DLD1 (cell line): ENCODE results near the gene ZNF526.

Experiments
- in situ Hi-C: cut with HindIII; loops from 2 replicates; pipeline ENCODE4 v1.10.0; 2017; ENCODE audit warnings: low sequenced_read_pairs

The ZNF526 gene, protein sequence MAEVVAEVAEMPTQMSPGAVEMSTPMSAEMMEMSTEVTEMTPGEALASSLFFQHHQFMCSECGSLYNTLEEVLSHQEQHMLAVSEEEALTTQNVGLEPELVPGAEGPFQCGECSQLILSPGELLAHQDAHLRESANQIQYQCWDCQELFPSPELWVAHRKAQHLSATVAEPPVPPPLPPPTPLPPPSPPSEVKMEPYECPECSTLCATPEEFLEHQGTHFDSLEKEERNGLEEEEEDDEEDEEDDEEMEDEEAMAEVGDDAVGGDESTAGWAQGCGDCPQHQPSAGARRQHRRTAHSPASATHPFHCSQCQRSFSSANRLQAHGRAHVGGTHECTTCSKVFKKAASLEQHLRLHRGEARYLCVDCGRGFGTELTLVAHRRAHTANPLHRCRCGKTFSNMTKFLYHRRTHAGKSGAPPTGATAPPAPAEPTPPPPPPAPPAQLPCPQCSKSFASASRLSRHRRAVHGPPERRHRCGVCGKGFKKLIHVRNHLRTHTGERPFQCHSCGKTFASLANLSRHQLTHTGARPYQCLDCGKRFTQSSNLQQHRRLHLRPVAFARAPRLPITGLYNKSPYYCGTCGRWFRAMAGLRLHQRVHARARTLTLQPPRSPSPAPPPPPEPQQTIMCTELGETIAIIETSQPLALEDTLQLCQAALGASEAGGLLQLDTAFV

DNA sequence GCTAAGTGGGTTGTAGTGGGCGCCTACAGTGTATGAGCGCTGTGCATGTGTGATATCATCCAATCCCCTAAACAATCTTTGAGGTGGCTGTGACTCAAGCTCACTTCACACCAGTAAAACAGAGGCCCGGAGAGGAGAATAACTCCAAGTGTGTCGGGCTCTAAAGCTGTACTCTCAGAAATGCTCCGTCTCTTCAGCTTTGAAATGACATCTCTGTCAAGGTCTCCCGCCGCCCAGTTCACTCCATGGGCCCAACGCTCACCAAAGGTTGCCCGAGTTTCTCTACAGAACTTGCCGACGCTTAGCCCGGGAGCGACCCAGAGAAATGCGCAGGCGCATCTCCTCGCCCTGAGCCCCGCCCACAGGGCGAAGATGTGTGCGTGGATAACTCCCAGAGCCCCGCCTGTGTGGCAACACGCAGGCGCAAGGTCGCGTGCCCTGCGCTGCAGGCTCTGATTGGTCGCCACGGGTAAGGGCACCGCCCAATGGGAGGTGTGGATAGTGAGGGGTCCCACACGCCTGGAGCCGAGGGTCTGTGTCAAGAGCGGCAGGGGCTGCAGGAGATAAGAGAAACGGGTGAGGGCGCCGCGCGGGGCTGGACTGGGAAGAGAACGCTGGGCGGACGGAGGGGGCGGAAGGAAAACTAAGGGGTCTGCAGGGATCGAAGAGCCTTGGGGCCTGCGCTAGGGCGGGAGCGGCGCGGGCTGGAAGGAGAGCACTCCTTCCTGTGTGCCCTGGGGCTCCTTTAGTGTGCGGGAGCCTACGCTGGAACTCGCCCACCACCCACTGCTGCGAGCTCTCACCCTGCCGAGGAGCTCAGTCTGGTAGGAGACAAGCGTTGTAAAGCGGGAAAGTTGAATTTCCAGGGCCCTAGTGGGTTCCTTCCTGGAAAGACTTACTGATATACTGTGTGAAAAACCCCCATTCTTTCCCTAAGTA lies at the start of gene ZNF526:
Gene ZNF526 (plus strand): TSS at position 501 of the 939 bp plus-strand sequence. CDS start 4,092 bp downstream, outside the sequence.
- in situ Hi-C loops = no loop called here

DNA sequence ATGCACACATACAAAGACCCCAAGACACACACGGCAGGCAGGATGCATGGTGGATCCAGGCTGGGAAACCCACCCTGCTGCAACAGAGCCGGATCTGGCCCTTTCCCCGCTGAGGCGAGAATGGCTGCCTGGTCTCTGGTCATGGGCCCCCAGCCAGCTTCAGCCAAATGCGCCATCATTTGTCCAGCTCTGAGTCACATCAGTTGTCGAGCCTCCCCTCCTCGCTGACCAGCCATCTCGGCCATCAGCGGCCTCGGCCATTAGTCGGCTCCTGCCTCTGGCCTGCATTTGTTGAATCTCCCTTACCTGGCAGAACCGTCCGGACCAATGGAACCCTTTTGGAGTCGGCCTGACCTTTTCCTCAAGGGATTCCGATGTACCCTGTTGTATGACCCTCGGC lies 49.4 kb upstream of the ZNF526 start:
- in situ Hi-C loops = loop anchor here (25.0 kb wide), 1 partner anchor 267 kb away; the partner anchor contains the start of genes CXCL17 and LIPE

DNA sequence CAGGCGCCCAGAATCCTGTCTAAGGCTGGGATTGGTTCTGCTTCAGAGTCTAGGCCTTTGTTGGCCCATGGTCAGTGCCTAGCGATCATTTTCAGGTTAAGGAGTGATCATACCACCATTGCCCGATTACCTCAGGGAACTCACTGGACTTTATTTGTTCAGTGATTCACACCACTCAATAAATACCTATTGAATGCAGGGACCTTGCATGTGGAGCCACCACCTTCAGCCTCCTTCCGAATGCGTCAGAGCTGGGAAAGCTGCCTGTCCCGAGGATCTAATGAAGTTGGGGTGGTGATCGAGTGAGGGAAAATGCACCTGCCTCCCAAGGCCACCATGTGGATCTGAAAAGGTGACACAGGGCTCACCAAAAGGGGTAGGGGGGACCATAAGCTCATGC lies 47.9 kb upstream of the ZNF526 start:
- in situ Hi-C loops = loop anchor here (25.0 kb wide), 1 partner anchor 265 kb away; the partner anchor contains the start of genes CXCL17 and LIPE

DNA sequence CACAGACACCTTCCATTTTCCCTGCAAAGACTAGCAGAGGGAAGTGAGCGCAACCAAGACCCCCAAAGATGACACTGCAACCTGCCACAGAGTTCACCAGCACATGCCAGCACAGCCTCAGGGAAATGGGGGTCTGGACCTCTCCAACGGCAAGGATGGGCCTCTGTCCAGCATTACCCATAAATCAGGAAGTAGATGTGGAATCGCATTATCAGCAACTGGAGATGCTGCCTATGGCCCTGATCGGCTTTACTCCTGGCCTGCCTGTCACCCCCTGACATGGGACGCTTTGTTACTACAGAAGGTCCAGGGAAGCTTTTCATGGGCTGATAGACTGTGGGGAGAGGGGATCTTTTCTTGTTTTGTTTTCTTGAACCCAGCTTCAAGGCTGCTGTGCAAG lies 46.4 kb upstream of the ZNF526 start:
- in situ Hi-C loops = loop anchor here (25.0 kb wide), 1 partner anchor 264 kb away; the partner anchor contains the start of genes CXCL17 and LIPE

DNA sequence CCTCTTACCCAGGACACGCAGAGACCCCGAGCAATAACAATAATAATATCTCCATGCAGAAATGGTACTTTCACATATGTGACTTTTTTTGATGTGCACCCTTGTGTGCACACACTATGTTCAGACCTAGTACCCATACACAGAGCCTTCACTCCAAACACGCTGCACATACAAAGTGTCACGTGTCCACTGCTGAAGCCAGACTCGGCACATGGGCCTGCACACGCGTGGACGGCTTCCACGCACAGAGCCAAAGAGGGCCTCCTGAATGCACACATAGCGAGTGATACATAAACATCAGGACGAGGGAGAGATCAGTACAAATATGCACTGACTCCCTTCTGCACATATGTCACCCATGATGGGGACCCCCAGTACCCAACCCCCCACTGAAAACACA lies 45.9 kb upstream of the ZNF526 start:
- in situ Hi-C loops = loop anchor here (25.0 kb wide), 1 partner anchor 263 kb away; the partner anchor contains the start of genes CXCL17 and LIPE

DNA sequence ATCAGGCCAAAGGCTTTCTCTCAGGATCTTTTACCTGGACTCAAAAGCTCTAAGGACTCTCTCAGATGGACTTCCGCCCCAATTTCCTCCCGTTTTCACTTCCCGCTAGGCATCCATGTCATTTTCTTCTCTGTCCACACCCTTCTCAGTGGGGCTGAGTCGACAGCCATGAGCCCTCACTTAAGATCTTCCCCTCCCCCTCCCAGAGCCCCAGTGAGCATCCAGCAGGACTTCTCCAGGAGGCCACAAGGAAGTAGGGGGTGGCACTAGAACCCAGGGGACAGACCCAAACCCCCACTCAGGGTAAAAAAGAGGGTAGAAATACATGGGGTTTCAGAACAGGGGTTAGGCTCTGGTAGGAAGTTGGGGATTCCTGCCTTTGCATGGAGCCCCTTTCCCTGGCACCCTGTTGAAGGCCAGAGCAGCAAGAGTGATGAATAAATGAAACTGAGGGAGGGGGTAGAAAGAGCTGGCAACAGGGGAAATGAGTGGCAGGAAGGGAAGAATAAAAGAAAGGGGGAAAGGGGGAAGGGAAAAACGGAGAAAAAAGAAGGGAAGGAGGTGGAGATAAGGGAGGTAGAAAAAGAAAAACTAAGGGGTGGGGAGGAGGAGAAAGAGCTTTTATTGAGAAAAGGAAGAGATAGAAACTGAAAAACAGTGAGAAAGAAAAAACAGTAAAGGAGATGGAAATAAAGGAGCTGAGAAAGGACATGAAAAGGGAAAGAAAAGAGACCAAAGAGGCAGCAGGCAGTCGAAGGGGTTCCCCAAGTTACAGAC lies 45.0 kb upstream of the ZNF526 start:
- in situ Hi-C loops = loop anchor here (25.0 kb wide), 1 partner anchor 262 kb away; the partner anchor contains the start of genes CXCL17 and LIPE

DNA sequence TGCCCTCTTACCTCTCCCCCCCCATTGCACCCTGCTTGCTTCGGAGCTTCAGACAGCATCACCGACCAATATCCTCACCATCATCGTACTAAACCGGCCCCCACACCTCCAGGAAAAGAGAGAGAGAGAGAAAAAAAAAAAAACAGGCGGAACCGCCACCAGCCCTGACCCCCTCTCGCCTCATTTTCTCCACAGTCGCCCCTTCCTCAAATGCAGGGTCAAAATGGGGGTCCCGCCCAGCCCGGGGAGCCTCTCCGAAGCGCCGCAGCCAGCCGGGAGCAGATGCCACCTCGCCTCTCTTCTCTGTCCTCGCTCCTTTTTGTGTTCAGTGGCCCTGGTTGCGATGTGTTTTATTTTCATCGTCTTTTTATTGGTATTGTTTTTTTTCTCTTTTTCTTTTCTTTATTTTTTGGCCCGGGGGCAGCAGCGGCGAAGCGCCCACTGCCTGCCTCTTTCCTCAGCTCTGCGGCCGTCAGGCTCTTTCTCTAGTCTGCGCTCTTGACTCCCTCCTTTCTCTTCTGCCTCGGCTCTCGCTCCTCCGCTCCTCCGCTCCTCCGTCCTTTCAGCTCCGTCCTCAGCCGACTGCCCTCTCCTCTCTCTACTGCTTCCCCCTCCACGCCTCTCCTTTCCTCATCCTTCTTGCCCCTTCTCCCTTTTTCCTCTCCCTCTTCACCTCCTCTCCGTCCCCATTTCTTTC lies 44.0 kb upstream of the ZNF526 start:
- in situ Hi-C loops = no loop called here

DNA sequence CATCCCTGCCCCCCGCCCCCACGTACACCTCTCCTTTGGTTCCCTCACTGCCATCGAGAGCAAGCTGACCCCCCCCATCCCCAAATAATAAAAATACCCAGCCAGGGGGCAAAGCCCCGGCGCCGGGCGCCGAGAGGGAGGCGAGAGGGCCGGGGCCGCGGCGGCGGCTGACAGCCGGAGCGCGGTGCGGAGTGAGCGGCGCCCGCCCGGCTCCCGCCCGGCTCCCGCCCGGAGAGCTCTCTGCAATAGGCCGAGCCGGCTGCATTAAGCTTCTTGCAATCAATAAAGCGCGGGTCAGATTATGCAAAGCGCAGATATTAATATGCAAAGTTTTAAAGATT lies 43.5 kb upstream of the ZNF526 start:
- in situ Hi-C loops = no loop called here

DNA sequence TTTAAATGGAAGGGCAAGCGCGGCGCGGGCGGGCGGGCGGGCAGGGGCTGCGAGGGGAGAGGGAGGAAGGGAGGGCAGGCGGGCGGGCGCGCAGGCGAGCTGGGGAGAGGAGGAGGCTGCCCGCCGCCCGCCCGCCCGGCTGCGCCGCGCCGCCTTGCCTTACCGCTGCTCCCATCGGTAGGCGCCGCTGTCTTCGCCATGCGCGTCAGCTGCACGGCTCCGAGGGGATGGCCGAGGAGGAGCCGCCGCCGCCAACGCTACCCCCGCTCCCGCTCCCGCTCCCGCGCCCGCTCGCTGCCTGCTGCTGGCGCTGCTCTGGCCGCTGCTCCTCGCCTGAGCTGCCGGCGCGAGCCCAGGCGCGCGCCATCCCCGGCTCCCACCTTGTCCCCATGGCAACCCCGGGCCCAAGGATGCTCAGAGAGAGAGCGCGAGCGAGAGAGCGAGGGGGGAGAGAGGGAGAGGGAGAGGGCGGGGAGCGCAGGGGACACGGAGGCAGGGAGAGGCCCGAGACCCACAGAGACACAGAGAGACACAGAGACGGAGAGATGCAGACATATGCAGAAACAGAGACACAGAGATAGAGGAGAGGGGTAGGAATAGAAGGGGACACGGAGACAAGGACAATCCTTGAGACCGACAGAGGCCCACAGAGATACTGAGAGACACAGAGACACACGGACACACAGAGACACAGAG lies 43.0 kb upstream of the ZNF526 start:
- in situ Hi-C loops = no loop called here

DNA sequence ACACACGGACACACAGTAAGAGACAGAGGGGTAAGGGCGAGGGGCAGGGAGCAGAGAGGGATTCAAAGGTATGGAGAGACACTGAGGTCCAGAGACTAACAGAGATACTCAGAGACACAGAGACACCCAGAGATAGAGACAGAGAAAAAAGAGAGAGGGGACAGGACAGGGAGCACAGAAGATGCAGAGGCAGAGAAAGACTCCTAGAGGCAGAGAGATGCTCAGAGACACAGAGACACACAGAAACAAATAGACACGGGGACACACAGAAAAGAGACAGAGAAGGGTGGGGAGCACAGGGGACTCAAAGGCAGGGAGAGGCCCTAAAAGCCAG lies 42.5 kb upstream of the ZNF526 start:
- in situ Hi-C loops = no loop called here

DNA sequence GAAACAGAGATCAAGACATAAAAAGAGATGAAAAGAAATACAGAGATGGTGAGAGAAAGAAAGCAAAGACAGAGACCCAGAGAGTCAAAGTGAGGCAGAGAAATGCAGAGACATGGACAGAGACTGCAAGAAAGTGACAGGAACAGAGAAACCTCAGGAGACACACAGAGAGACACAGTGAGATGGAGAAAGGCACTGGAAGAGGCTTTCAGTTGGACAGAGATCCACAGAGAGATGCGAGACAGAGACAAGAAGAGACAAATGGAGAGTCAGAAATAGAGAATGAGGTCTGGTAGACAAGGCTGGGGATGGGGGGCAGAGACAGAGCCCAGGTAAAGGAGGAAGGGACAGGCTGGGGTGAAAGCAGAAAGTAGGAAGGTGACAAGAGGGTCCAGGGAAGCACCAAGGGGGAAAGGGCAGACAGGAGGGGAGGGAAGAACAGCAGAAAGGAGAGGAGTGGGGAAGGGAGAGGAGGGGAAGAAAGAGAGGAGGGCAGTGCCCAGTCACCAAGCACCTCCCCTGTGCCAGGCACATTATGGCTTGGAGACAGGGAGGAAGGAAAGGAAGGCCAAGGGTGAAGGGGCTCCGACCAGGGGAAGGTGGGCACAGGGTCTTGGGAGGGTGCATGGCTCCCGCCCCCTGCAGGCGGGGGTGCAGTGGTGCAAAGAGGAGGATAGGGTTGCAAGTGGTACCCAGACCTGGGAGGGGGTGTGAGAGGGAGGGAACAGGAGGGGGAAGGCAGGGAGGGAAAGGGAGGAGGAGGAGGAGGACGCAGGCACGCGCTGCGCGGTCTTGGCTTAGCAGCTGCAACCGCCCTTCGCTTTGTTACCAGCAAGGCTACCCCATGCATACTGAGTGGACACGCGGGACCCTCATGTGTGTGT lies 41.1 kb upstream of the ZNF526 start:
- in situ Hi-C loops = no loop called here

DNA sequence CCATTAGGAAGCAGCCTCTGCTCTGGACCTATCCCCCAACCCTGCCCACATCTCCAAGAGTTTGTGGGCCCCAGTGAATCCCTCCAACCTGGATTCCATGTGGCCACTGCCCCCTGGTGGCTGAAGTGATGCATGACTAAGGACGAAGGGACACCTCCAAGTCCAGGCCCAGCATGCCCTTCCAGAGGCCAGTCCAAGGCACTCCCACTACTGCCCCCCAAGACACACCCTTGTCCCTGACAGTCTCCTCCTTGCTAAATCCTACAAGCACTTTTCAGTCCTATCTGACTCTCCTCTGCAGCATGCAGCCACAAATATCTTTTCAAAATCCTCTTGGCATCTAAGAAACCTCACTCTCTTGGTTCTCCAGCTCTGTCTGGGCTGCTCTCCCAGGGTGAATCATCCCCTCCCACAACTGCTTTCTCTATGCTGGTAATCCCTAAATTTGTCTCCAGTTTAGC lies 35.7 kb upstream of the ZNF526 start:
- in situ Hi-C loops = no loop called here

DNA sequence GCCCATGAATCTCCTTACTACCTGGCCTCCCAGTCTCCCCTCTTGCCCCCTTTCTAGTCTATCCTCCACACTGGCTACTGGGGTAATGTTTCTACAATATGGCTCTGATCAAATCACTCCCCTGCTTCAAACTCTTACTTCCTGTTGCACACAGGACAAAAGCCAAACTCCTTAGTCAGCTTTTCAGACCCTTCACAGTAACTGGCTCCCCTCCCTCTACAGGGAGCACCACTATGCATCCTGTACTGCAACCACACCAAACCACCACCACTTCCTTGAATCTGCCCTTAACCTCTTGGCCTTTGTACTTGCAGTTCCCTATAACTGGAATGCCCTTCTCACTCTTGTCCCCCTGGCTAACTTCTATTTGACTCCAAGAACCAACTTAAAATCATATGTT lies 34.8 kb upstream of the ZNF526 start:
- in situ Hi-C loops = no loop called here

DNA sequence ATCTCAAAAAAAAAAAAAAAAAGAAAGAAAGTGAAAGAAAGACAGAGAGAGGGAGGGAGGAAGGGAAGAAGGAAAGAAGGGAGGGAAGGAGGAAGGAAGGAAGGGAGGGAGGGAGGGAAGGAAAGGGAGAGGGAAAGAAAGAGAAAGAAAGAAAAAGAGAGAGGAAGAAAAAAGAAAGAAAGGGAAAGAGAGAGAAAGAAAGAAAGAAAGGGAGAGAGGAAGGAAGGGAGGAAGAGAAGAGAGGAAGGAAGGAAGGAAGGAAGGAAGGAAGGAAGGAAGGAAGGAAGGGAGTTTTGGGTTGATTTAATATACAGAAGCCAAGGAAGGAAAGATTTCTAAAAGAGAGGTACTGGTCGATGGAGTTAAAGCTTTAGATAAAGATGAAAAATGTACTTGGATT lies 31.4 kb upstream of the ZNF526 start:
- in situ Hi-C loops = no loop called here

DNA sequence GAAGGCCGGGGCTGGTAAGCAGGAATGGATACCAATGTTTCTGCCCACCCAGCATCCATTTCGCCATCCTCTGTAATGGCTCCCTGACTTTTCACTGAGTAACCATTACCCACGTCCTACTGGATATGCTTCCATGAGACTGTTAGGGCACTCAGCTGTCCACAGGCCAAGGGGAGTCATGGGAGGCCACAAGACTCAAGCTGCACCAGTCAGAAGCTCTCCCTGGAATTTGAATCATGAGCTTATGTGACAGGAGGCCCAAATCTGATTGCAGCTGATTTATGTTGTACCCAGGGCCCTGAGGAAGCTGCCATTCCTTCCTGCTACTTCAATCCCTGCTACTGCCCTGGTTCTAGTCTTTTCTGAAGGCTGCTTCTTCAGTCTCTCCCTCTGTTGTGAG lies 31.0 kb upstream of the ZNF526 start:
- in situ Hi-C loops = no loop called here

DNA sequence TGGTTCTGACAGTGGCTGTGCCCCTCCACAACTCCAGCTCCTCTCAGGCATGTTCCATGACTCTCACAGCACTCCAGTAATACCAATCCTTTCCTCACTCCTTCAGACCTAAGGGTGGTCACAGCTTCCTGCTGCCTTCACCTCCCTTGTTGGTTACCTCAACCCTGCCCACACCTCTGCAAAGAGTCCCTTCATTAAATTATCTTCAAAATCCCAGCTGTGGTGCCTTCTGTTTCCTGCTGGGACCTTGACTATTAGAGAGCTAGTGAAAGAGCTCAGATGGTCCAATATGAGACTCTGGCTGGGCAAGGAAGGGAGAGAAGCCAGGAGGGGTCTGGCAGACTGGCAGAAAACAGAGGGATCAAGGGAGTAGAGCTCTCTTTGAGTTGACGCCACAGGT lies 28.8 kb upstream of the ZNF526 start:
- in situ Hi-C loops = no loop called here

DNA sequence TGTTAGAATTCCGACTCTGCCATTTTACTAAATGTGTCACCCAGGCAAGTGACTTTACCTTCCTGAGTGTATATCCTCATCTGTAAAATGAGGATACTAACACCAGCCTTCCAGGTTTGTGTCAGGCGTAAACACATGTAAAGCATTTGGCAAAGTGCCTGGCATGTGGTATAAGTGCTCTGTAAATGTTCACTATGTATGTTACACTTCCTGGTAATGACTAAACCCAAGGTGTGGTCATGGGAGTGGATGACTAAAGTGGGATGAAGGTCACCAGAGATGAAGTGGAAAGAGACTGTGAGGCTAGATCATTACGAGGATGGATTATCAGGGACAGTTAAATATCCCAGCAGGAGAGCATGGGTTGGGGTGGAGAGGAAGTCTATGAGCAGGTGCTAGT lies 28.3 kb upstream of the ZNF526 start:
- in situ Hi-C loops = no loop called here

DNA sequence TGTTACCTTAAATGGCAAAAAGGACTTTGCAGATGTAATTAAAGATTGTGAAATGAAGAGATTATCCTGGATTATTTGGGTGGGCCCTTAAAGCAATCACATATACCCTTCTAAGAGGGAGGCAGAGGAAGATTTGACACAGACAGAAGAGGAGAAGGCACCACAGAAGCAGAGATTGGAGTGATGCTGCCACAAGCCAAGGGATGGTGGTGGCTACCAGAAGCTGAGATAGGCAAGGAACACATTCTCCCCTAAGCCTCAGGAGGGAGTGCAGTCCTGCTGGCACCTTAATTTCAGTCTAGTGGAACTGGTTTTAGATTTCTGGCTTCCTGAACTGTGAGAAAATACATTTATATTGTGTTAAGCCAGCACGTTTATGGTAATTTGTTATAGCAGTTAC lies 26.8 kb upstream of the ZNF526 start:
- in situ Hi-C loops = no loop called here
